IPS-NIHi7 (cell line): Measurements from ENCODE around the gene ABLIM2.

Experiments
- DNase-seq: peaks from one replicate; pipeline ENCODE4 v3.0.0; 2012; ENCODE audit warnings: mixed read lengths; ENCODE audit errors: extremely low spot score

Gene ABLIM2

GRCh38 chr4:8070736-8071718 lies 87.6 kb downstream of the ABLIM2 start:
- DNase-seq, result peak; percentile 32

DNA sequence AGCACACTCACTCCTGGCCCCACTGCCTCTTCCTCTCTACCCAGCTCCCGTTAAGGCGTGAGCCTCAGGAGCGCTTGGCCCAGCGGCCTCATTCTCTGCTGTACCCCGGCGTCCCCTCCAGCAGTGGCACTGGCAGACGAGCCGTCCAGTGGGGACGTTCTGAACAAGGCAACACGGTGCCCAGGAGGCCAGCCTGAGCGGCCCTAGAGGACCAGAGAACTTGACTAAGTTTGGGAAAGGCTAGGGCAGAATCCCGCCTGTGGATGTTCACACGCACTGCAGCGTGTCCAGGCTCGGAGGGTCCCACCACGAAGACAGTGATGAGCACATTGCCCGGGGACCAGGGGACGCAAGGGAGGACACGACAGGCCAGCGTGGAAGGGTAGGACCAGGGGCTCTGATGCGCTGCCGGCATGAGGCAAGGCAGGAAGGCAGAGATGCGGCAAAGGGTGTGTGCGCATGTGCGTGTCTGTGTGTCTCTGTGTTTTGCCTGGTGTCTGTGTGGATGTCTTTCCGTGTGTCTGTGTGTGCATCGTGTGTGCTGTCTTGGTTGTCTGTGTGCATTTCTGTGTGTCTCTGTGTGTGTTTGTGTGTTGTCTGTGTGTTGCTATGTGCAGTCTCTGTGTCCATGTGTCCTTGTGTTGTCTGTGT lies 89.4 kb downstream of the ABLIM2 start:
- DNase-seq, result no peak

DNA sequence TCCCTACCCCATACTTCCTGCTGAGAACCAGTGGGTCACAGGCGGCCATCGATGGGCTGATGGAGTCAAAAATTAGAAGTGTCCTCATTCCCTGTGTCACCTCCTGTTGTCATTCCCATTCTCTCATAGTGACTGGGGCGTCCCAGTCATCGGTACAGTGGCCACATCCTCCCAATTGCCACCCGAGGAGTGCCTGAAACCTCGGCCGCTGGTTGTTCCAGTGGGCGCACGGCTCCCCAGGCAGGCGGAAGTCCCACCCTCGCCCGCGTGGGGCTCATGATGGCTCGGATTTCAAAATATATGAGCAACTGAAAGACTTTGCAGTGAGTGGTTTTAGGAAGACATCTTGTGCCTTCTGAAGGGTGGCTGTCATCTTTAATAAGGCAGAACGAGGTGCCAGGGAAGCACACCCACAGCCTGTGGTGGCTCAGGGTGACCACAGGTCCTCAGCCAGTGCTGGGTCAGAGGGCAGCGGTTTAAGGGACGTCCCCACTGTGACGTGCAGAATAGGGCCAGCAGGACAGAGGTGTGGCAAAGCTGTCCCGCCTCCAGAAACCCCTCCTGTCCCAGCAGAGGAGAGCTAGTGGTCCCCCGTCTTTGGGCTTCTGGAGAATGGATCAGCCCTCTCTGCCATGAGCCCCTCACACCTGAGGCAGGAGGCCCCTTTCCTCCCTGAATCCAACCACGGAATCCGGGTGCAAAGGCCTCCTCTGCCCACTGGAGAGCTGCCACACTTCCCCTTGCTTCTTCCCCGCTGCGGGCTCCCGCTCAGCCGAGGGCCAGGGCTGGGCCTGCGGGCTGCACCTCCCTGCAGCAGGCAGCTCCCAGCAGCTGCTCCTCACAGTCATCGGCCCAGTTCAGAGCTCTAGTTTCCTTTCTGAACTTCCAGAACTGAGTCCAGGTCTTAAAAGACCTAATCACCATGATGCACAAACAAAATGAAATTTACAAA lies 90.4 kb downstream of the ABLIM2 start:
- no peak for DNase-seq

GRCh38 chr4:8067274-8067936 lies 91.2 kb downstream of the ABLIM2 start:
- DNase-seq, result no peak

GRCh38 chr4:8066336-8066931 lies 92.2 kb downstream of the ABLIM2 start:
- DNase-seq, result no peak

- DNase-seq, result no peak
These were observed 94.5 kb downstream of the ABLIM2 start for GRCh38 chr4:8063974-8064563.

DNA sequence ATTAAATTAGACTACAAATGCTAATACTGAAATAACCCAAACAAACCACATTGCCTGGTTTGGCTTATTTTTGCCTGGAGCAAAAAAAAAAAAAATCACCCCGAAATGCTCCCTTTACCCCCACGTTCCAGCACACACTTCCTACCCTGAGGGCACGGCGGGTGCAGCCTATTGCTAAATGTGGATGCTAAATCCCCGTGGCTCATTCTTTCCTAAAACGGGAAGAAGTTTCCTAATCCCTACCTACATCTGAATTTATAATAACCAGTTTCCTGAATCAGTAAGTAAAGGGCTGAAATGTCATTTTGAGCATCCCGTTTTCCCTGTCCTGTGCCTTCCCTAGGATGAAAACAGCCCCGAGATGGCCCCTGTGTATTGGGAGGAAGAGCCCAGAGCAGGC lies 97.0 kb downstream of the ABLIM2 start:
- DNase-seq, result no peak

DNA sequence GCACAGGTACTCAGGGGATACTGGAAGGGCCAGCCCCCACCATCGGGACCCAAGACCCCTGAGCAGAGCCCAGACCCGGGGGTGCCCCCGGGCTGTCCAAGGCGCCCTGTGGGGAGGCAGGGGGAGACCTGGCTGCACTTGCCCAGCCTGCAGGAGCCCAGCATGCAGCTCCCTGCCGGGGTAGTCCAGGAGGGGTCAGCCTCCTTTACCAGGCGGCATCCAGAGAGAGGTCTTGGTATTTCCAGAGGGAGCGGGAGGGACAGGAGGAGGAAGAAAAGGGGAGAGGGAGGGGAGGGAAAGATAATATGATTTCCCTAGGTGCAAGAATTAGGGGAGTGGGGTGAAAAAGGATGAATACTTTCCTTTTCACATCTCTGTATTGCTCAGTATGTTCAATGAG lies 97.5 kb downstream of the ABLIM2 start:
- DNase-seq, result no peak

GRCh38 chr4:8060632-8061031 lies 98.0 kb downstream of the ABLIM2 start:
- DNase-seq, result no peak

GRCh38 chr4:8058031-8058479 lies 100.6 kb downstream of the ABLIM2 start:
- DNase-seq, result no peak

DNA sequence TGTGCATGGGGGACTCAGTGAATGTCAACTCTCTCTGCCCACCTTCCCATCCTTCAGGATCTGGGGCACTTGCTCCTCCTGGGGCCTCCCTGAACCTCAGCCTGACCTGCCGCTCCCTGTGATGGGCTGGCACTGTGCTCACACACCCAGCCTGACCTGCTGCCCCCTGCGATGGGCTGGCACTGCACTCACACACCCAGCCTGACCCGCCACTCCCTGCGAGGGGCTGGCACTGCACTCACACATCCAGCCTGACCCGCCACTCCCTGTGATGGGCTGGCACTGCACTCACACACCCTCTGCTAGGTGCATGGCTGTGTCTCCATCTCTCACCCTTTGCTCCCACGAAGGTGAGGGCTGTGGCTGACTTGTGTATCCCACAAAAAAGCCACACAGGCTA lies 103.4 kb downstream of the ABLIM2 start:
- DNase-seq, result no peak

DNA sequence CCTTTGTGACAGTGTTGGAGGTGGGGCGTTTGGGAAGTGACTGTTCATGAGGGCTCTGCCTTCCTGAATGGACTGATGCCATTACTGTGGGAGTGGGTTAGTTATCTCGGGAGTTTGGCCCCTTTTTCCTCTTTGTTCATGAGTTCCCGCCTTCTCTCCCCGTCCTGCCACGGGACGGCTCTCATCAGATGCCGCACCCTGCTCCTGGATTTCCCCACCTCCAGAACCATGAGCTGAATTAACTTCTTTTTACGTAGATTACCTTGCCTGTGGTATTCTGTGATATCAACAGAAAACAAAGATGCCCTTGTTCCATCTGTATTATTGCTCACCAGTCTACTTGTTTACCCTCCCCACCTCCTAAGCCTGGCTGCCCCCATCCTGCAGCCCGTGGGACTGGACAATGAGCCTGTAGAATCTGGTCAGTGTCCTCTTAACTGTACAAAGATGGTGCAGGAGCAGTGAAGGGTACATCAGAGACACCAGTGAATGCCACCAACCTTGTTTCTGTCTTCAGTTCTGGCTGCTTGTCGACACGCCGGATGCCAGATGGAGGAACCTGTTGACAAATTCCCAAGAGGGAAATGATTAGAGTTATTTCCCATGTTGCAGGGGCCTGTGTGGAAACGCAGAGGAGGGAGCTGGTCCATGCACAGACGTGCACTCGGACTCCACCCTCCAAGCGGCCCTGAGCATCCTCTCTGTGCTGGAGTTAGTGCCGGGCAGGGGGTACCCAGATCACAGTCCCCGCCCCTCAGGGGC lies 104.7 kb downstream of the ABLIM2 start:
- DNase-seq, result no peak

GRCh38 chr4:8052160-8052691 lies 106.4 kb downstream of the ABLIM2 start:
- DNase-seq, result no peak

- DNase-seq, result no peak
These were observed 107.0 kb downstream of the ABLIM2 start for GRCh38 chr4:8051644-8052043.

- DNase-seq, result peak; percentile 69
These were observed 107.9 kb downstream of the ABLIM2 start for GRCh38 chr4:8050555-8051206.

GRCh38 chr4:8050180-8050554 lies 108.4 kb downstream of the ABLIM2 start:
- DNase-seq, result no peak

GRCh38 chr4:8048856-8049676 lies 109.5 kb downstream of the ABLIM2 start:
- DNase-seq, result no peak
